Hematopoietic multipotent progenitor cell treated with erythropoietin and hydrocortisone succinate and interleukin-3 and kit ligand, for 15 days (in vitro differentiated cells): ENCODE results near the gene TTC27.
"Not testable (repeated sequence)": the region's sequence is repeated elsewhere in the genome, so short reads cannot be mapped to it uniquely, and the experiment has no call there.

Experiments used
- DNase-seq: peaks from one replicate; pipeline ENCODE4 v3.0.0-alpha.2; 2015; ENCODE audit warnings: low spot score

Gene TTC27

GRCh38 chr2:32807662-32808061 is 179.8 kb downstream of the TTC27 start:
- no peak for DNase-seq

- no peak for DNase-seq
These were observed 183.2 kb downstream of the TTC27 start for GRCh38 chr2:32810909-32811495.

- DNase-seq: no peak
These were observed 183.8 kb downstream of the TTC27 start for GRCh38 chr2:32811696-32812095.

DNA sequence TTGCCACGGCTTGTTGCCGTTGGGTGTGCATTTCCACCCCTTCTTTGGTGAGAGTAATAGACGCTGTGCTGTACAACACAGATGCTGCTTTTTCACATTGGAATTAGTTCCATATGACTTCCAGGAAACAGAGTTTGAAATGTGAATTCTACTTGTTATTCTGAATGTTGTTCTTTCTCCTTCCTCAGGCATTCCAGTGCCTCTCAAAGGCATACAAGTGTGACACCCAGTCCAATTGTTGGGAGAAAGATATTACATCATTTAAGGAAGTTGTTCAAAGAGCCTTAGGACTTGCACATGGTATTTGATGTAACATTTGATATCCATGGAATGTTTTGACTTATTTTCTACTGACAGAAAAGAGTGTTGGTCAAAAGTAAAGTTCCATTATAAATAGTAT is 184.5 kb downstream of the TTC27 start:
- no peak for DNase-seq

- DNase-seq: no peak
These were observed 192.2 kb downstream of the TTC27 start for GRCh38 chr2:32820088-32820487.

DNA sequence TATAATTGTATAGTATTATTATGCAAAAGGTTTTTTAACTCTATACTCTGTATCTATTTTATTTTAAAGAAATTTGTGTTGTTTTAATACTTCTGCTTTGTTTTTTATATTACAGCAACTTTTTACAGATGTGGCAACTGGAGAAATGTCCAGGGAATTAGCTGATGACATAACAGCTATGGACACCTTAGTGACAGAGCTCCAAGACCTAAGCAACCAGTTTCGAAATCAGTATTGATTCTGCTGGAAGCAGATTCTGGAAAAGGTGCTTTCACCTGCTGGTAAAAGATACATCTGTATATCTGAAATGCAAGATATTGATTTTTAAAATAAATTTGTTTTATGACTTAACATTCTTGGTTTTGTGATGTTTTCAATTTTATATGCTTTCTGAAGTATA is 192.9 kb downstream of the TTC27 start:
- no peak for DNase-seq

GRCh38 chr2:32824070-32824809 is 196.4 kb downstream of the TTC27 start:
- no peak for DNase-seq

- peak; percentile 19 for DNase-seq
These were observed 197.5 kb downstream of the TTC27 start for GRCh38 chr2:32825291-32825712.

GRCh38 chr2:32830196-32830595 is 202.3 kb downstream of the TTC27 start:
- no peak for DNase-seq

DNA sequence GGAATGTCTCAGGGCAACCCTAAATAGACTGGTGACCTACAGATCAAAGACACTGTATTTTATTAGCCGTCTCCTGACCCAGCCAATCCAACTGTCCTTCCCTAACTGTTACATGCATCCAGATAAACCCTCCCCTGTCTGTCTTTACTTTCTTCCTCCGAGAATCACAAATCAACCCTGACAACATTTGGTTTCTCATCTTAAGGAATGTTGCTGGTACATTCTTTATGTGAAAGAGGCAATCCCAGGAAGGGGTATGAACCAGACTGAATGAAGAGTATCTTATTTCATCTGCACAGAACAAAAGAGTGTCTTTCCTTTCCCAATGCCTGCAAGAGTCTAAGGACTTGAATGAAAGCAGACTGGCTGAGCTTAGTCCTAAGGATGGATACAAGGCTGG is 205.0 kb downstream of the TTC27 start:
- DNase-seq: no peak

DNA sequence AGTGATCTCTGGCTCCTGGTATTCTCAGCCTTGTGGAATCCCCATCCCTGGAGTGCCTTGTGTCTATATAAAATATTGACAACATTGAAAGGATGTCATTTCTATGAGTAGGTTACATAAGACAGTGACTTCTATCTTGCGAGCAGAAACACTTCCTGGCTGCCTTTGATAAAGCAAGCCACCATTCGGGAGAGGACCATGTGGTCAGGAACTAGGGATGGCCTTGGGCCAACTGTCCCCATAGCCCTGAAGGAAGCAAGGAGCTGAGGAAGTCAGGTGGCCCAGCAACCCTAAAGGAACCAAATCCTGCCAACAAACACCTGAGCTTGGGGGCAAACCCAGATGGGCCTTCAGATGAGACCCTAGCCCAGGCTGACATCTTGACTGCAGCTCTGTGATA is 205.9 kb downstream of the TTC27 start:
- DNase-seq: no peak

GRCh38 chr2:32835148-32835547 is 207.3 kb downstream of the TTC27 start:
- no peak for DNase-seq

- DNase-seq: no peak
These were observed 209.1 kb downstream of the TTC27 start for GRCh38 chr2:32836933-32837332.

DNA sequence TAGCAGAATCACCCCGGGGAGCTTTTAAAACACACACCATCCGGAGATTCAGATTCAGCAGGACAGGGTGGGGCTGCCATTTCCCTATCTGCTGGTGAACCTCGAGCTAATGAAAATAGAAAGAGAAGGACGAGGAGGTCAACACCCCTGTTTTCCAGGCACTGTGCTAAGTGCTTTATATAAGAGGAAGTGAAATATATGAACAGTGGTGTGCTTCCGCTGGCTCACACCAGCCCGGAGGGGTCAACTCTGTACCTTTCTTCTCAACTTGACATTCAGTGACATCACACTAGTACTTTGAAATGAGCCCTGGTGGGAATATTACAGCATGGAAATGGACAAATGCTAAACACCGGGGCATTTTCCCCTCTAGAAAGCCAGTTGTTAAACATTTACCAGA is 210.6 kb downstream of the TTC27 start:
- DNase-seq: no peak

DNA sequence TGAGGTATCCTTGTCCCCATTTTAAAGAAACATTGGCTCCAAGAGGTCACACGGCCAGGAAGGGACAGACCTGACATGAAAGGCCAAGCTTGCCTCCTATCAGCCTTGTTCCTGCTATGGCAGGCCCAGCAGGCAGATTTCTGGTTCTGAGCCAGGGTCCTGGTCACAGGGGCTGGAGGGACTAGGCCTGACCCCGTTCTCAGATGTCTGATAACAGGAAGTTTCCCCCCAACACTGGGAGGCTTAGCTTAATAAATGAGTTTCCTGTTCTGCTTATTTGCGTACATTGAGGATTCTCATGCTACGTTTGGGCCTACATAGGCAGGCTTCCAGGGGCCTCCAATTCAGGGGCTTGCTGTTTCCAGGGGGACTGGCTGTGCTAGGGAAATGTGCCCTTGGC is 211.1 kb downstream of the TTC27 start:
- no peak for DNase-seq

- DNase-seq: no peak
These were observed 214.4 kb downstream of the TTC27 start for GRCh38 chr2:32841931-32842898.

- DNase-seq: no peak
These were observed 215.8 kb downstream of the TTC27 start for GRCh38 chr2:32843699-32844098.

GRCh38 chr2:32844253-32844652 is 216.4 kb downstream of the TTC27 start:
- DNase-seq: no peak

DNA sequence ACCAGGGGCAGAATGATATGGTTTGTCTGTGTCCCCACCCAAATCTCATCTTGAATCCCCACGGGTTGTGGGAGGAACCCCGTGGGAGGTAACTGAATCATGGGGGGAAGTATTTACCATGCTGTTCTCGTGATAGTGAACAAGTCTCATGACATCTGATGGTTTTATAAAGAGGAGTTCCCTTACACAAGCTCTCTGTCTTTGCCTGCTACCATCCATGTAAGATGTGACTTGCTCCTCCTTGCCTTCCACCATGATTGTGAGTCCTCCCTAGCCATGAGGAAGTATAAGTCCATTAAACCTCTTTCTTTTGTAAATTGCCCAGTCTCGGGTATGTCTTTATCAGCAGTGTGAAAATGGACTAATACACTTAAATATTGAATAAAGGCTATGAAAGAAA is 218.4 kb downstream of the TTC27 start:
- not testable (repeated sequence) for DNase-seq

GRCh38 chr2:32847734-32848133 is 219.9 kb downstream of the TTC27 start:
- DNase-seq: no peak

DNA sequence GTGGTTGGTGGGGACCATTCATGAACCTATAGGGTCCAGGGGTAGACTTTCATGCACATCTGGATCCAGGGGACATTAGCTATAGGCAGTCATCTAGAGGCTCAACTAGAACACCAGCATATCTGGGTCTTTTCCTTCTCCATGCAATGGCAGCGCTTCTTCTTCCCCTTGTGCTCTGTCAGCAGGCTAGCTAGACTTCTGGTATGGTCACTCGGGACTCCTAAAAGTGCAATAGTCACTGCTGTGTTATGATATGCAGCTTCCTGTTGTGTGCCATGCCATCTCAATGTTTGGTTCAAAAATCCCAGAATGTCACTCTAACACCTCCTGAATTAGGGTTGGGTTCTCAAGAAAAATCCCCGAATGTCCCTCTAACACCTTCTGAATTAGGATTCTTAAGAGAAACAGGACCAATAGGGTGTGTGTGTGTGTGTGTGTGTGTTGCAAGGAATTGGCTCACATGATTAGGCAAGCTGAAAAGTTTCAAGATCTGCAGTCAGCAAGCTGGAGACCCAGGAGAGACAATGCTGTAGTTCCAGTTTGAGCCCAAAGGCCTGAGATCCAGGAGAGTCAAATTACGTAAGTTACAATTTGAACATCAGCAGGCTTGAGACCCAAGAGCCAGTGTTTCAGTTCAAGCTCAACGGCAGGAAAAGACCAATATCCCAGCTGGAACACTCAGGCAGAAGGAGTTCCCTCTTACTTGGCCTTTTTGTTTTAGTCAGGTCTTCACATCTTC is 221.8 kb downstream of the TTC27 start:
- no peak for DNase-seq

DNA sequence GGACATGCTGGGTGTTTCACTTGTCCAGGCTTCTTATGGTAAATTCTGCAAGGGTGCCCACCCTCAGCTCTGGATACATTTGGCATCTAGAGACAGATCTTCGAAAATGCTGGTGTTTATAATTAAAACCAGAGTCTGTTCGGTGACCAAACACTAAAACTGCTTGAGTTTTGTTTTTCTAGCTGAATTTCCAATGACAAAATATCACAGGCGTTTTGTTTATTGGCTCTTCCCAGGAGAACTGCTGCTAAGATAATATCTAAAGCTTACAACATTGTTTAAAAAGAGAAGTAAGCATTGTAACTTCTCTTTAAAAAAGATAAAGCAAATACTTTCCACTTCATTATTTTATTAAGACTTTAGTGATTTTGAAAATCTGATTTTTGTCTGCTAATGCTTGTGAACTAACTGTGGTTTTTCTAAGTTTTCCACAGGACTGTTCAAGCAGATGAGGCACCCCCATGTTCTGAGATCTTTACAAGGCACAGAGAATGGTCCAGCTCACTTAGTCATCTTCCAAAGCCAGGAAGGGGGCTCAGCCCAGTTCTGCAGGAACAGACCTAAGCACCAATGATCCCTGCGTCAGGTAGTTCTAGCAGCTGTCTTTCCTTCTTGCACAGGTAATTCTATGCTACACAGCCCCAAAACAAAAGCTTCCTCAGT is 224.1 kb downstream of the TTC27 start:
- no peak for DNase-seq
